Measurements from ENCODE around the gene PKNOX1. TPM values are rescaled to one million over a fixed set of nuclear protein-coding genes. Genes with fewer than 3 reads are reported as not detected.
"Not testable (repeated sequence)": the region's sequence is repeated elsewhere in the genome, so short reads cannot be mapped to it uniquely, and the experiment has no call there.

PKNOX1 gene
- total RNA-seq, 1 experiment from 2014 or later, result 16.5 TPM

DNA sequence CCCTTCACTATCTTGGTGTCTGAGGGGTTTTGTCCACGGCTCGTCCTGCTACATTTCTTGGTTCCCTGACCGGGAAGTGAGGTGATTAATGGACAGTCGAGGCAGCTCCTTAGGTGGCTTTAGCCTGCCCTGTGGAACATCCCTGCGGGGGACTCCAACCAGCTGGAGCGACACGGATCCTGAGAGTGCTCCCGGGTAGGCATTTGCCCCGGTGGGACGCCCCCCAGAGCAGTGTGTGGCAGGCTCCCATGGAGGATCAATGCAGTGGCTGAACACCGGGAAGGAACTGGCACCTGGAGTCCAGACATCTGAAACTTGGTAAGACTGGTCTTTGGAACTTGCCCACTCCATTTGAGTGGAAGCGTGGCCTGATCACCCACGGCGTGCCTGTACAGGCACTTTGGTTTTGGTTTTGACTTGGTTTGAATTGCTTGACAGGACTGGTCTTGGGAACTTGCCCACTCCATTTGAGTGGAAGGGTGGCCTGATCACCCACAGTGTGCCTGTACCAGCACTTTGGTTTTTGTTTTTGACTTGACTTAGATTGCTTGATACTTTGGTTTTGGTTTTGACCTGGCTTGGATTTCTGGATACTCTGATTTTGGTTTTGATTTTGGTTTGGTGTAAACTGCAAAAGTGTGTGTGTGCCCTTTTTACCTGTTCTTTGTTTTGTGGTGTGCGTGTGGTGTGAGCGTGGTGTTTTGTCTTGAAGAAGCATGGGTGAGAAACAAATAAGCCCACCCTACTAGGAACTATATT lies 41.8 kb upstream of the PKNOX1 start:
- H3K36me3 ChIP-seq (ENCODE audit: control insufficient read depth, insufficient read depth, low read length); H3K4me3 ChIP-seq (ENCODE audit: low read depth in 2 of 2, low read length in 2 of 2); POLR2A ChIA-PET; H3K4me1 ChIP-seq (ENCODE audit: control insufficient read depth, insufficient read depth, low read length); H3K9me3 ChIP-seq (ENCODE audit: control insufficient read depth, insufficient read depth, low read depth, low read length); BruUV-seq (replicated peaks); H3K27ac ChIP-seq (ENCODE audit: low read length); in situ Hi-C loops (cut with HindIII; ENCODE audit: low pct_unique_long_range_greater_than_20kb, low sequenced_read_pairs); ATAC-seq; DNase-seq (ENCODE audit: low read depth, low spot score); CTCF ChIA-PET; H3K27me3 ChIP-seq (ENCODE audit: control insufficient read depth, insufficient read depth, low read length); intact Hi-C loops (cut with micrococcal nuclease; ENCODE audit: unreplicated experiment): not testable (repeated sequence)

DNA sequence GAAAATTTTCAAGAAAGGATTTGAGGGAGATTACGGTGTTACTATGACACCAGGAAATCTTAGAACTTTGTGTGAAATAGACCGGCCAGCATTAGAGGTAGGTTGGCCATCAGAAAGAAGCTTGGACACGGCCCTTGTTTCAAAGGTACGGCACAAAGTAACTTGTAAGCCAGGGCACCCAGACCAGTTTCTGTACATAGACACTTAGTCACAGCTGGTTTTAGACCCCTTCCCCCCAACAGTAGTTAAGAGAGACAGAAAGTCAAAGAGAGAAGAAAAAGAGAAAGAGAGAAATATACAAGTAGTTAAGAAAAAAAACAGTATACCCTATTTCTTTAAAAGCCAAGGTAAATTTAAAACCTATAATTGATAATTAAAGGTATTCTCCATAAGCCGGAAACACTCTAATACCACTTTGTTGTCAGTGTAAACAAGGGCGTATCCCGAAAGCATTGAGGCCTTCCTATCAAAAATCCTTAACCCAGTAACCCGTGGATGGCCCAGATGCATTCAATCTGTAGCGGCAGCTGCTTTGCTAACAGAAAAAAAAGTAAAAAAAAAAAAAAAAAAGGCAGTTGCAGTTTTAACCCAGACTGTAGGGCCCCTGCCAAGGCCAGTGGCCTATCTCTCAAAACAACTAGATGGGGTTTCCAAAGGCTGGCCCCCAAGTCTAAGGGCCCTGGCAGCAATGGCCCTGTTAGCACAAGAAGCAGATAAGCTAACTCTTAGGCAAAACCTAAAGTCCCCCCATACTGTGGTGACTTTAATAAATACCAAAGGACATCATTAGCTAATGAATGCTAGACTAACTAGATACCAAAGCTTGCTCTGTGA lies 41.0 kb upstream of the PKNOX1 start:
- H3K4me3 ChIP-seq (ENCODE audit: low read depth in 2 of 2, low read length in 2 of 2); H3K9me3 ChIP-seq (ENCODE audit: control insufficient read depth, insufficient read depth, low read depth, low read length); intact Hi-C loops (cut with micrococcal nuclease; ENCODE audit: unreplicated experiment); H3K27me3 ChIP-seq (ENCODE audit: control insufficient read depth, insufficient read depth, low read length); H3K36me3 ChIP-seq (ENCODE audit: control insufficient read depth, insufficient read depth, low read length); H3K27ac ChIP-seq (ENCODE audit: low read length); H3K4me1 ChIP-seq (ENCODE audit: control insufficient read depth, insufficient read depth, low read length); DNase-seq (ENCODE audit: low read depth, low spot score); BruUV-seq (replicated peaks); CTCF ChIA-PET; ATAC-seq; in situ Hi-C loops (cut with HindIII; ENCODE audit: low pct_unique_long_range_greater_than_20kb, low sequenced_read_pairs): not testable (repeated sequence)
- POLR2A ChIA-PET, result interaction anchor here (0.5 kb wide), 1 partner anchor 154 kb away, joined by 6 read pairs; no protein-coding TSS in a partner anchor

DNA sequence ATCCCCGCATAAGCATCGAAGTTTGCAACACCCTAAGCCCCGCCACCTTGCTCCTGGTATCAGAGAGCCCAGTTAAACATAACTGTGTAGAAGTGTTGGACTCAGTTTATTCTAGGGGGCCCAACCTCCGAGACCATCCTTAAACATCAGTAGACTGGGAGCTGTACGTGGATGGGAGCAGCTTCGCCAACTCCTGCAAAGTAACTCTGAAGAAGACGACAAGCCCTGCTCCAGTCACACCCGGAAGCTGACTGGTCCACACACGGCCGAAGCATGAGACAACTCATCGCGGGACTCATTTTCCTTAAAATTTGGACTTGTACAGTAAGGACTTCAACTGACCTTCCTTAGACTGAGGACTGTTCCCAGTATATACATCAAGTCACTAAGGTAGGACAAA lies 40.4 kb upstream of the PKNOX1 start:
- H3K9me3 ChIP-seq (ENCODE audit: control insufficient read depth, insufficient read depth, low read depth, low read length); H3K36me3 ChIP-seq (ENCODE audit: control insufficient read depth, insufficient read depth, low read length); BruUV-seq (replicated peaks); POLR2A ChIA-PET; H3K4me3 ChIP-seq (ENCODE audit: low read depth in 2 of 2, low read length in 2 of 2); intact Hi-C loops (cut with micrococcal nuclease; ENCODE audit: unreplicated experiment); DNase-seq (ENCODE audit: low read depth, low spot score); ATAC-seq; H3K27me3 ChIP-seq (ENCODE audit: control insufficient read depth, insufficient read depth, low read length); in situ Hi-C loops (cut with HindIII; ENCODE audit: low pct_unique_long_range_greater_than_20kb, low sequenced_read_pairs); CTCF ChIA-PET; H3K4me1 ChIP-seq (ENCODE audit: control insufficient read depth, insufficient read depth, low read length); H3K27ac ChIP-seq (ENCODE audit: low read length): not testable (repeated sequence)

DNA sequence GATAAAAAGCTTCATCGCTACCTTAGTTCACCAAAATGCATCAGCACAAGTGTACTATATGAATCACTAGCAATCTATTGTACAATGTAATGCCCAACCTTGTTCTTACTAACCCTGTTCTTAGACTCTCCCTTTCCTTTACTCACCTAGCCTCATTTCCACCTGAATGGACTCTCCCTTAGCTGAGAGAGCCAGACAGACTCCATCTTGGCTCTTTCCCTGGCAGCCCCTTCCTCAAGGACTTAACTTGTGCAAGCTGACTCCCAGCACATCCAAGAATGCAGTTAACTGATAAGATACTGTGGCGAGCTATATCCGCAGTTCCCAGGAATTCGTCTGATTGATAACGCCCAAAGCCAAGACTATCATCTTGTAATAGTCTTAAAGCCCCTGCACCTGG lies 38.0 kb upstream of the PKNOX1 start:
- CTCF ChIA-PET, result not testable (repeated sequence)

DNA sequence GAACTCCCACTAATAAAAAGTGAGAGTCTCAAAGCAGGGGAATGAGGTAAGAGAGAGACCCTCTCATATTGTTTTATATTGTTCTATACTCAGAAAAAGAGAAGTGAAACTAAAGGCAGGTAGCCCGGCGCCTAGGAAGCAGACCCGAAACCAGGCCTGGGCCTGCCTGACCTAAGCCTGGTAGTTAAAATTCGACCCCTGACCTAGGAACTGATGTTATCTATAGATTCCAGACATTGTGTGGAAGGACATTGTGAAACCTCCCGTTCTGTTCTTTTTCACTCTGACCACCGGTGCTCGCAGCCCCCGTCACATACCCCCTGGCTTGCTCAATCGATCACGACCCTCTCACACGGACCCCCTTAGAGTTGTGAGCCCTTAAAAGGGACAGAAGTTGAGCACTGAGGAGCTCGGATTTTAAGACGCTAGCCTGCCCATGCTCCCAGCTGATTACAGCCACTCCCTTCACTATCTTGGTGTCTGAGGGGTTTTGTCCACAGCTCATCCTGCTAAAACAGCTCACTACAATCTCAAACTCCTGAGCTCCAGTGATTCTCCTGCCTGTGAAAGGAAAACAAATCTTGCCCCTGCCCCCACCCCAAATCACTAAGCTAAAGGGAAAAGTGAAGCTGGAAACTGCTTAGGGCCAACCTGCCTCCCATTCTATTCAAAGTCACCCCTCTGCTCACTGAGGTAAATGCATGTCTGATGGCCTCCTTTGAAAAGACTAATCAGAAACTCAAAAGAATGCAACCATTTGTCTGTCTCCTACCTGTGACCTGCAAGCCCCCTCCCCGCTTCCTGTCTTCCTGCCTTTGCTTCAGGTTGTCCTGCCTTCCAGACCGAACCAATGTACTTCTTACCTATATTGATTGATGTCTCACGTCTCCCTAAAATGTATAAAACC lies 37.1 kb upstream of the PKNOX1 start:
- not testable (repeated sequence) for DNase-seq (ENCODE audit: low read depth, low spot score); H3K4me1 ChIP-seq (ENCODE audit: control insufficient read depth, insufficient read depth, low read length)

More for the DNA sequence above, 38.0 kb upstream of the PKNOX1 start:
- H3K36me3 ChIP-seq (ENCODE audit: control insufficient read depth, insufficient read depth, low read length); in situ Hi-C loops (cut with HindIII; ENCODE audit: low pct_unique_long_range_greater_than_20kb, low sequenced_read_pairs); intact Hi-C loops (cut with micrococcal nuclease; ENCODE audit: unreplicated experiment); H3K27ac ChIP-seq (ENCODE audit: low read length); H3K9me3 ChIP-seq (ENCODE audit: control insufficient read depth, insufficient read depth, low read depth, low read length); BruUV-seq (replicated peaks); H3K4me1 ChIP-seq (ENCODE audit: control insufficient read depth, insufficient read depth, low read length); H3K4me3 ChIP-seq (ENCODE audit: low read depth in 2 of 2, low read length in 2 of 2); POLR2A ChIA-PET; H3K27me3 ChIP-seq (ENCODE audit: control insufficient read depth, insufficient read depth, low read length); ATAC-seq; DNase-seq (ENCODE audit: low read depth, low spot score): not testable (repeated sequence)

More for the DNA sequence above, 37.1 kb upstream of the PKNOX1 start:
- BruUV-seq (replicated peaks); ATAC-seq; H3K27me3 ChIP-seq (ENCODE audit: control insufficient read depth, insufficient read depth, low read length); H3K27ac ChIP-seq (ENCODE audit: low read length); in situ Hi-C loops (cut with HindIII; ENCODE audit: low pct_unique_long_range_greater_than_20kb, low sequenced_read_pairs); H3K4me3 ChIP-seq (ENCODE audit: low read depth in 2 of 2, low read length in 2 of 2); POLR2A ChIA-PET; H3K36me3 ChIP-seq (ENCODE audit: control insufficient read depth, insufficient read depth, low read length); H3K9me3 ChIP-seq (ENCODE audit: control insufficient read depth, insufficient read depth, low read depth, low read length); intact Hi-C loops (cut with micrococcal nuclease; ENCODE audit: unreplicated experiment); CTCF ChIA-PET: not testable (repeated sequence)

All from Panc1 (cell line).